Posterior cingulate gyrus (tissue), 11 donors: ENCODE measurements around the gene ADAM30.
A peak's percentile ranks its signal among the peaks of the same experiment; 100 is the strongest.

ENCODE experiments used
- DNase-seq, 10 donors: peaks; one replicate each; pipeline versions ENCODE4 v3.0.0 to v3.0.0-alpha.2; 2020 to 2021; ENCODE audit warnings: mixed read lengths in 3 of 10
- intact Hi-C: fragments of 100-400 bp; cut with DNase I; formaldehyde crosslinking; loops from one replicate; pipeline ENCODE4 v1.15.1; 2023

The ADAM30 gene

DNA sequence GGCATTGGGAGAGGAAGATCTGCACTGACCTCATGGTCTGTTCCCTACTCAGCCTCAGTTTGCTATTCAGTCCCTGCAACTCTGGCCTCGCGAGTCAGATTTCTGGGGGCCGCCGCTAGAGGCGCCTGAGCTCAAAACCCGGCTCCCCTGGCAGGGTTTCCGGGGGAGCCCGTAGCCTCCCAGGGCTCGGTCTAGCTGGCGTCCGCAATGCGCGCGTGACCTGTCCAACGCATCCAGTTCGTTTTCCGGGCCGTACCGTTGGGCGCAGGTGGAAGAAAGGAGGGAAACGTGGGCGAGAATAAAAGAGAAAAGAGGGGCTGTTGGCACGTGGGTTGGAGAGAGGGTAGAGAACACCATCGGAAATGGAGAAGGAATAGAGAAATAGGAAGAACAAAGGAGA is at the start of gene ADAM30:
Gene ADAM30, minus strand, starts transcription at position 213 of the 400 bp plus-strand sequence. Its CDS starts 179 bp downstream, at position 34.
- intact Hi-C loops = no loop called here
- peak in 1 of 10 donors; percentile 70 for DNase-seq

GRCh38 chr1:119943216-119943615 is 46.9 kb upstream of the ADAM30 start:
- intact Hi-C loops = loop anchor here (10.0 kb wide), 1 partner anchor 202 kb away; no protein-coding TSS in a partner anchor
- no peak for DNase-seq

GRCh38 chr1:119941392-119941791 is 45.1 kb upstream of the ADAM30 start:
- intact Hi-C loops = loop anchor here (10.0 kb wide), 1 partner anchor 203 kb away; no protein-coding TSS in a partner anchor
- no peak for DNase-seq

- no peak for DNase-seq
- intact Hi-C loops = loop anchor here (10.0 kb wide), 1 partner anchor 204 kb away; no protein-coding TSS in a partner anchor
Observed at GRCh38 chr1:119940697-119941096, 44.4 kb upstream of the ADAM30 start.

DNA sequence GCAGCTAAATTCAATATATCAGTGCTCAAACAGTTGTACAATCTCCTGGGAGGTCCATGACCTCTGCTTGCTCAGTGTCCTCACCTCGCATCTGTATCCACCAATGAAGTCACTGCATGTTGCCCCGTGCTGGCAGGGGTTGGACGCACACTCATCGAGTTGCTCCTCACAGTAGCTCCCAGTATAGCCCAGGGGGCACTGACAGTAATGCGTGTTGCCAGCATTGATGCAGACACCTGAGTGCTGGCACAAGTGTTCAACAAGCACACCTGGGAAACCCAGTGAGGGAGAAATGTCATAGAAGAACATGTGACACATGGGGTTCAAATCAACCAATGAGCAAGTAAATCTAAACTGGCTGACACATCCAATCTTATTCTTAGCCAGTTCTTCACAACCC is 40.9 kb upstream of the ADAM30 start:
- intact Hi-C loops = no loop called here
- DNase-seq = no peak

- DNase-seq = no peak
- intact Hi-C loops = no loop called here
Observed at GRCh38 chr1:119935915-119936314, 39.6 kb upstream of the ADAM30 start.

GRCh38 chr1:119935373-119935772 is 39.1 kb upstream of the ADAM30 start:
- no peak for DNase-seq
- intact Hi-C loops = no loop called here

GRCh38 chr1:119933397-119933796 is 37.1 kb upstream of the ADAM30 start:
- intact Hi-C loops = no loop called here
- no peak for DNase-seq

- intact Hi-C loops = no loop called here
- DNase-seq = no peak
Observed at GRCh38 chr1:119929643-119930315, 33.5 kb upstream of the ADAM30 start.

DNA sequence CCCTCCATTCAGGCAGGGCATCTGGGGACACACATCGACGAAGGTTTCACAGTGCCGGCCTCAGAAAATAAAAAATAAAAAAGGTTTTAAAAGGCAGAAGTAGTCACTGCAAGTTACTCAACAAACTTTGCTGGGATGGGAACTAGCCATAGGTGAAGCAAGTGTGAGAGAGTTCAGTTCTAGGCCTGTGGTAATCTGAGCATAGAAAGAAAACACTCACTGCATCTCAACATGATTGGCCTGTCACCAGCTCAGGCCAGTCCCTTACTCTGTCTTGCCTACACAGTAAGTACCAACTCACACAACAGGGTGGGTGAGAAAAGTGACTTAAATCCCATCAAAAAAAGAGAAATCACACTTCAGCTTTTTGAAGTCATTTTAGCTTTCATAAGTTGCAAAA is 30.2 kb upstream of the ADAM30 start:
- DNase-seq = no peak
- intact Hi-C loops = no loop called here

GRCh38 chr1:119924948-119925898 is 28.9 kb upstream of the ADAM30 start:
- DNase-seq = peak in 2 of 10 donors; percentile 70 to 72

DNA sequence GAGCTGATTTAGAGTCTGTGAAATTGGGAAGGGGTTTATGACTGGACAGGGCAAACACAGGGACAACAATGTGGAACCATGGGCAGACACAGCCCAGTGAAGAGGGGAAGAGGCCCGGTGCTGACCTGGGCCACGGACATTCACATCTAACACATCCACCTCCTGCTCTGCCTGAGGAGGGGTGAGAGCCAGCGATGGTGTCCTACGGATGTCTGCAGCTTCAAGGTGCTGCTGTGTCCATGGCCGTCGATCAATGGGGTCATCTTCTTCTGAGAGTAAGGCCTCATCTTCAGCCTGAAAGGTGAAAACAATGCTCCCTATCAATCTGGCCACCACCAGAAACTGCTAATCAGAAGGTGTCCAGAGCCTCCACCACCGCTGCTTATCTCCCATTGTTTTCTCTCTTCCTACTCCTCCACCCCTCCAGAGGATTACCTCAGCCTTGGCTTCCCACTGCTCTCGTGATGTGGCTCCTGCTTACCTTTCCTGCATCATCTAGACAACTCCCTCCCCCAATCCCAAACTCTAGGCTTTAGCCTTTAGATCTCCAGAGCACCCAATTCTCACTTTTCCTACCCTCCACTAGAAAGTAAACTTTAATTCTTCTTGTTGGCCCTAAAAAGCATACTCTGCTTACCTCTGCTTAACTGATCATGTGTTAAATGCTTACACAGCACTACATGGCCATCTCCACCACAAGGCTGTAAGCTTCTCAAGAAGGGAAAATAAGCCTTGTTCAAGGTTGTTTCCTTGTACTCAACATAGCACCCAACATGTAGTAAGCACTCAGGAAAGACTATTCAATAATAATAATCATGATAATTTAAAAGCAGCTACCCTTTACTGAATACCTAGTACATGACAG is 24.0 kb upstream of the ADAM30 start:
- intact Hi-C loops = no loop called here
- no peak for DNase-seq

More at GRCh38 chr1:119924948-119925898, 28.9 kb upstream of the ADAM30 start:
- intact Hi-C loops = no loop called here

GRCh38 chr1:119919241-119919640 is 22.9 kb upstream of the ADAM30 start:
- DNase-seq = no peak
- intact Hi-C loops = no loop called here

- DNase-seq = no peak
- intact Hi-C loops = no loop called here
Observed at GRCh38 chr1:119918301-119918700, 22.0 kb upstream of the ADAM30 start.

DNA sequence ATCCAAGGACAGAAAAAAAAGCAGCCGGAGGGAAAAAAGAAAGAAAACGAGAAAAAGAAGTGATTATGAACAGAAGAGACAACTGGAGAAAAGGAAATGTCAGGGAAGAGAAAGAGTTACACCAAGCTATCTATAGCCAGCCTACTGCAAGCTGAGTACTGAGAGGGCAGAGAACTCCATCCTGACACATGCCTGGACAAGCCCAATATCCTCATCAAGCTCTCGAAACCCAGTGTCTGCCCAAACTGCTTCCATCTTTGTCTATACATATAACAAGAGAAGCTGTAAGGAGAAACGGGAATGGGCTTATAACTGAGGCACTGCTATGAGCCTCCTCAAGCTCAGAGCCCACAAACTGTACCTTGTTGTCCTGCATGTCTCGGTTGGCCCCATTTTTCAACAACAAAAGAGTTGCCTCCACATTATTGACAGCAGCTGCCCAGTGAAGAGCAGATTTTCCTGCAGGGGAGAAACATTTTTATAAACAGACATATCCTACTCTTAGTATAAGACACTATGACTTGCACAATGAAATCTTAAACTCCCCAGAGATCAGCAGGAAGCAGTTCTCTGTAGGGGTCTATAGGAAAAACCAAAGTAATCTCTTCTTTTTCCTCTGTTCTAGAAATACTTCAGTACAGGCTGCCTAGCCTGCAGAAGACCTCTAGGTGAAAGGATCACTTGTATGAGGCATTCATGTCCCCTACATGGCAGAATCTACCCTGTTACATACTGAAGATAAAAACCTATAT is 21.2 kb upstream of the ADAM30 start:
- intact Hi-C loops = no loop called here
- DNase-seq = no peak

GRCh38 chr1:119915517-119915916 is 19.2 kb upstream of the ADAM30 start:
- peak in 1 of 10 donors; percentile 82 for DNase-seq

GRCh38 chr1:119914071-119914470 is 17.8 kb upstream of the ADAM30 start:
- DNase-seq = no peak
- intact Hi-C loops = no loop called here

More at GRCh38 chr1:119915517-119915916, 19.2 kb upstream of the ADAM30 start:
- intact Hi-C loops = no loop called here

GRCh38 chr1:119912963-119913362 is 16.6 kb upstream of the ADAM30 start:
- intact Hi-C loops = no loop called here
- DNase-seq = no peak

DNA sequence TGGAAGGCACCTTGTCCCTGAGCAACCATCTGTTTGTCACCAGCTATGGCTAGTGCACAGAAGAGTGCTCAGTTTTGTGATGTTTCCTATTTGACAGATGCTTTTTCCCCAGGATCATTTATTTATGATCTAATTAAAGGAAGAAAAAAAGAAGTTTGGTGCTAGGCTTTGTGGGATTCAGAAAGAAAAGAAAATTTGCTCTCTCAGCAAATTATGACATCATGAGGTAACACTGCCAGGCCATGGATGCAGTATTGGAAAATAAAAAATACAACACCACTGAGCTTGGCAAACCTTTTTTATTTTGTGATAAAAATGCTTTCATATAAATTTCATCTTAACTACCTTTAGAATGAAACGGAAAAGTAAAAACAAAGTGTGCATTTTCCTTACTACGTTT is 15.5 kb upstream of the ADAM30 start:
- DNase-seq = no peak
- intact Hi-C loops = no loop called here

DNA sequence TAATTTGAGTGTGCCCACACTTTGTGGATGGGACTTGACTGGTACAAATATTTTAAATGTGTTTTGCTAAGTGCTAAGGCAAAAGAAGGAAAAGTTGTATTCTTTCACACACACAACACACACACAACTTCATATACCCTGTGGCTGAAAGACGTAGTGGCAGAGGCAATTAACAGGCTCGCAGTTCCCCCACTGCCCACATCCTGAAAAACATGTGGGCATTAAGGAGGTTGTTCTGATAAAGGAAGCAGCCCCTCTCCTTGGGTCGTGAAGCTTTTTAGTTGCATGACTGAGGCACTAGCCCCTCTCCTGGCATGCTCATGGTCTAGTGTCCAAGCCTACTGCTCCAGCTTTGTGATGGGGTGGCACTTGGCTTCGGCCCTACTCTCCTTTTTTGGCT is 14.3 kb upstream of the ADAM30 start:
- no peak for DNase-seq
- intact Hi-C loops = no loop called here
